ENCODE results near the gene TSC22D2.

GRCh38 chr3:150371741-150372254, 36.3 kb upstream of the TSC22D2 start:
- no peak for TF ChIP-seq EZH2 (IDR thresholded peaks at IDR 0.05; ENCODE audit: insufficient read depth, poor library complexity, severe bottlenecking)
- TF ChIP-seq EZH2phosphoT487 (IDR thresholded peaks at IDR 0.05; ENCODE audit: insufficient read depth, low read depth) = no peak

Data from GM23248 (cell line).